Suprapubic skin (tissue), 3 donors: ENCODE data around the gene GNAQ.

Experiments
- CTCF ChIP-seq, 2 donors: fragments of 200-600 bp in 1 of 2; fragments of 450-650 bp in 1 of 2; sonication (generic) in 1 of 2; IDR thresholded peaks; one replicate each; pipeline ENCODE4 v1.5.1; 2016 to 2019; ENCODE audit warnings: antibody characterized with exemption in 2 of 2, mild to moderate bottlenecking in 1 of 2, moderate library complexity in 1 of 2
- EP300 ChIP-seq: sonication (generic); formaldehyde crosslinking; IDR thresholded peaks from one replicate; pipeline ENCODE4 v1.6.1; 2017; ENCODE audit warnings: antibody characterized with exemption
- POLR2A ChIP-seq, 2 donors: fragments of 450-650 bp; IDR thresholded peaks; one replicate each; pipeline ENCODE4 v1.6.1; 2017; ENCODE audit warnings: antibody characterized with exemption in 2 of 2, mild to moderate bottlenecking in 2 of 2, moderate library complexity in 2 of 2

GRCh38 chr9:77901018-77901417 is 130.6 kb downstream of the GNAQ start:
- TF ChIP-seq CTCF (IDR thresholded peaks at IDR 0.05) (no peak), POLR2A (IDR thresholded peaks at IDR 0.05) (no peak), EP300 (no peak)
